Kidney glomerular epithelial cell (primary cell): ENCODE results near the gene PEA15.

Experiments
- DNase-seq: peaks from one replicate; lab custom pipeline; 2025; lab: John Stamatoyannopoulos, UW

Gene PEA15

GRCh38 chr1:160179336-160179735, 25.8 kb upstream of the PEA15 start:
- no peak for DNase-seq

- no peak for DNase-seq
Observed at GRCh38 chr1:160186246-160186645, 18.9 kb upstream of the PEA15 start.

GRCh38 chr1:160186729-160187128, 18.5 kb upstream of the PEA15 start:
- no peak for DNase-seq

GRCh38 chr1:160187407-160187806, 17.8 kb upstream of the PEA15 start:
- DNase-seq, result no peak

GRCh38 chr1:160188341-160188740, 16.8 kb upstream of the PEA15 start:
- no peak for DNase-seq

- no peak for DNase-seq
Observed at GRCh38 chr1:160189649-160190625, 15.2 kb upstream of the PEA15 start, which contains the start of gene CASQ1. Gene CASQ1 (plus strand): TSS chr1:160190575. CDS start chr1:160190752, 177 bp downstream.

- DNase-seq, result no peak
Observed at GRCh38 chr1:160191756-160192155, 13.4 kb upstream of the PEA15 start.

- DNase-seq, result no peak
Observed at GRCh38 chr1:160192234-160192633, 12.9 kb upstream of the PEA15 start.

GRCh38 chr1:160193091-160193819, 11.9 kb upstream of the PEA15 start:
- DNase-seq, result peak; percentile 91

GRCh38 chr1:160193832-160194736, 11.1 kb upstream of the PEA15 start:
- DNase-seq, result no peak

- no peak for DNase-seq
Observed at GRCh38 chr1:160194737-160195059, 10.5 kb upstream of the PEA15 start.

GRCh38 chr1:160196143-160196542, 9.0 kb upstream of the PEA15 start:
- no peak for DNase-seq

- no peak for DNase-seq
Observed at GRCh38 chr1:160197231-160197630, 8.0 kb upstream of the PEA15 start.

- DNase-seq, result no peak
Observed at GRCh38 chr1:160200786-160201185, 4.4 kb upstream of the PEA15 start.

GRCh38 chr1:160204526-160205241, 500 bp upstream of the PEA15 start:
- no peak for DNase-seq

GRCh38 chr1:160206036-160206389, 829 bp downstream of the PEA15 start:
- peak; percentile 48 for DNase-seq

- peak; percentile 93 for DNase-seq
Observed at GRCh38 chr1:160206421-160207117, 1.4 kb downstream of the PEA15 start.

- no peak for DNase-seq
Observed at GRCh38 chr1:160207118-160207650, 2.0 kb downstream of the PEA15 start.

- no peak for DNase-seq
Observed at GRCh38 chr1:160207771-160208556, 2.8 kb downstream of the PEA15 start.
